ENCODE results near the gene IRX2.

IRX2 gene

GRCh38 chr5:2715856-2716255 lies 35.6 kb downstream of the IRX2 start:
- DNase-seq: no peak

GRCh38 chr5:2714805-2715204 lies 36.7 kb downstream of the IRX2 start:
- no peak for DNase-seq

- no peak for DNase-seq
Measured at GRCh38 chr5:2714026-2714425, 37.5 kb downstream of the IRX2 start.

- DNase-seq: no peak
Measured at GRCh38 chr5:2711446-2712425, 39.7 kb downstream of the IRX2 start.

GRCh38 chr5:2710910-2711309 lies 40.6 kb downstream of the IRX2 start:
- DNase-seq: no peak

- DNase-seq: no peak
Measured at GRCh38 chr5:2709976-2710689, 41.3 kb downstream of the IRX2 start.

- DNase-seq: no peak
Measured at GRCh38 chr5:2708751-2709150, 42.7 kb downstream of the IRX2 start.

GRCh38 chr5:2708132-2708531 lies 43.3 kb downstream of the IRX2 start:
- DNase-seq: no peak

GRCh38 chr5:2705861-2706260 lies 45.6 kb downstream of the IRX2 start:
- no peak for DNase-seq

- no peak for DNase-seq
Measured at GRCh38 chr5:2704806-2705645, 46.5 kb downstream of the IRX2 start.

- no peak for DNase-seq
Measured at GRCh38 chr5:2704111-2704510, 47.4 kb downstream of the IRX2 start.

GRCh38 chr5:2703615-2704014 lies 47.9 kb downstream of the IRX2 start:
- DNase-seq: no peak

- no peak for DNase-seq
Measured at GRCh38 chr5:2703041-2703440, 48.4 kb downstream of the IRX2 start.

- no peak for DNase-seq
Measured at GRCh38 chr5:2702096-2702879, 49.2 kb downstream of the IRX2 start.

GRCh38 chr5:2701592-2701991 lies 49.9 kb downstream of the IRX2 start:
- DNase-seq: no peak

- no peak for DNase-seq
Measured at GRCh38 chr5:2700876-2701275, 50.6 kb downstream of the IRX2 start.

GRCh38 chr5:2699686-2700085 lies 51.8 kb downstream of the IRX2 start:
- no peak for DNase-seq

- DNase-seq: no peak
Measured at GRCh38 chr5:2699231-2699630, 52.2 kb downstream of the IRX2 start.

GRCh38 chr5:2698581-2698980 lies 52.9 kb downstream of the IRX2 start:
- DNase-seq: no peak

- DNase-seq: no peak
Measured at GRCh38 chr5:2697446-2698200, 53.9 kb downstream of the IRX2 start.

GRCh38 chr5:2697041-2697440 lies 54.4 kb downstream of the IRX2 start:
- DNase-seq: no peak
